ENCODE results near the gene PRPSAP2. TPM values are rescaled to one million over a fixed set of nuclear protein-coding genes. Genes with fewer than 3 reads are reported as not detected.

The PRPSAP2 gene
- total RNA-seq, 1 experiment from 2014 or later: 37.8 TPM

DNA sequence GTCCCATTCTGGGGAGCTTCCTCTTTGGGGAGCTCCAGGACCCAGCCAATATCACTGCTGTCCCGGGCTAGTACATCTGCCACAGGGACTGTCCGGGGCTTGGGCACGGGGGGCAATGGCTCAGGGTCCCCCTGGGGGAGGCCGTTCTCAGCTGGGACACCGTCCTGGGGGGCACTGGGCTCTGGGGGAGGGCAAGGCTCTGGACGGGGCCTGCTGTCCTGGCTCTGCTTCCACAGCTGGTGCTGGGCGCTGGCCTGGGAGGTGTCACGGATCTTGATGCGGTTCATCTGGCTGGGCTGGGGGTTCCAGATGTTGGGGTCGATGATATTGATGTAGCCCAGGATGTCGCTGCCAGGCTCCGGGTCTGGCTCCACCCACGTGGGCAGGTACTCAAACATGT, 120.1 kb downstream of the PRPSAP2 start:
- Histone ChIP-seq H3K79me2 (ENCODE audit: insufficient read depth, low read length) (peaks cover 27% of the 10 kb centered on the region), H3K9me3 (ENCODE audit: control insufficient read depth in 1 of 2, insufficient read depth in 1 of 2, low read depth in 1 of 2, low read length in 2 of 2) (no peaks in the 10 kb centered on the region), H3K4me2 (ENCODE audit: low read length) (no peak overlapping the region), H3K4me1 (ENCODE audit: control insufficient read depth in 1 of 2, insufficient read depth in 2 of 2, low read length in 2 of 2) (peaks cover 15 to 23% of the 10 kb centered on the region in 2 experiments), H3K27ac (ENCODE audit: low read depth, low read length) (no peak overlapping the region), H3K9ac (ENCODE audit: low read length) (no peak overlapping the region), H3K4me3 (replicated peaks in 1 of 2; ENCODE audit: low read depth in 1 of 2, low read length in 2 of 2) (no peak overlapping the region), H2AFZ (ENCODE audit: low read depth, low read length, poor library complexity, severe bottlenecking) (no peak overlapping the region), H3K27me3 (ENCODE audit: insufficient read depth, low read length) (no peaks in the 10 kb centered on the region), H4K20me1 (ENCODE audit: insufficient read depth) (no peaks in the 10 kb centered on the region), H3K9me2 (ENCODE audit: insufficient read depth) (no peaks in the 10 kb centered on the region), H3K36me3 (ENCODE audit: control insufficient read depth in 1 of 2, insufficient read depth in 2 of 2, low read length in 2 of 2) (peaks cover 18 to 28% of the 10 kb centered on the region in 2 experiments; a peak in 3 of 4 replicates)
- ChIA-PET CTCF (no interaction called here), RAD21 (ENCODE audit: low non-redundant PET in 1 of 2, low total read pairs in 2 of 2, uncharacterized antibody in 2 of 2, unreplicated experiment in 2 of 2) (no interaction called here), POLR2A (no interaction called here)
- TF ChIP-seq CBX3 (IDR thresholded peaks at IDR 0.05; ENCODE audit: low read depth): no peak
- TF ChIP-seq SP1 (IDR thresholded peaks at IDR 0.05; ENCODE audit: low read depth): no peak
- TF ChIP-seq ELF1 (IDR thresholded peaks at IDR 0.05; ENCODE audit: borderline replicate concordance, low read depth): no peak
- TF ChIP-seq RAD21 (IDR thresholded peaks at IDR 0.05; ENCODE audit: low read depth): no peak
- no peak for TF ChIP-seq CEBPB (IDR thresholded peaks at IDR 0.05; ENCODE audit: low read depth)
- TF ChIP-seq REST (IDR thresholded peaks at IDR 0.05; ENCODE audit: low read depth): no peak
- TF ChIP-seq, protein P1, sequence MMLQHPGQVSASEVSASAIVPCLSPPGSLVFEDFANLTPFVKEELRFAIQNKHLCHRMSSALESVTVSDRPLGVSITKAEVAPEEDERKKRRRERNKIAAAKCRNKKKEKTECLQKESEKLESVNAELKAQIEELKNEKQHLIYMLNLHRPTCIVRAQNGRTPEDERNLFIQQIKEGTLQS (IDR thresholded peaks at IDR 0.05): no peak
- TF ChIP-seq POLR2A (IDR thresholded peaks at IDR 0.05; ENCODE audit: borderline replicate concordance, extremely low read depth, insufficient read depth, insufficient read length): no peak
- no peak for TF ChIP-seq POLR2AphosphoS5 (IDR thresholded peaks at IDR 0.05; ENCODE audit: low read depth, low read length)
- TF ChIP-seq EZH2phosphoT487 (IDR thresholded peaks at IDR 0.05; ENCODE audit: borderline replicate concordance): no peak
- TF ChIP-seq ZFX (IDR thresholded peaks at IDR 0.05): no peak
- ATAC-seq (no peak), DNase-seq (ENCODE audit: low read depth, low spot score) (no peak)
- no TSS peak for BruUV-seq (replicated peaks)
- intact Hi-C loops (cut with micrococcal nuclease): no loop called here

Data from HCT116 (cell line).